ENCODE data around the gene COA3. TPM values are rescaled to one million over a fixed set of nuclear protein-coding genes. Genes with fewer than 3 reads are reported as not detected.

The COA3 gene
- total and polyA plus RNA-seq, 2 donors (not counting 1 experiment from before 2014, with no cell fraction given): 18.5 to 32.1 TPM

DNA sequence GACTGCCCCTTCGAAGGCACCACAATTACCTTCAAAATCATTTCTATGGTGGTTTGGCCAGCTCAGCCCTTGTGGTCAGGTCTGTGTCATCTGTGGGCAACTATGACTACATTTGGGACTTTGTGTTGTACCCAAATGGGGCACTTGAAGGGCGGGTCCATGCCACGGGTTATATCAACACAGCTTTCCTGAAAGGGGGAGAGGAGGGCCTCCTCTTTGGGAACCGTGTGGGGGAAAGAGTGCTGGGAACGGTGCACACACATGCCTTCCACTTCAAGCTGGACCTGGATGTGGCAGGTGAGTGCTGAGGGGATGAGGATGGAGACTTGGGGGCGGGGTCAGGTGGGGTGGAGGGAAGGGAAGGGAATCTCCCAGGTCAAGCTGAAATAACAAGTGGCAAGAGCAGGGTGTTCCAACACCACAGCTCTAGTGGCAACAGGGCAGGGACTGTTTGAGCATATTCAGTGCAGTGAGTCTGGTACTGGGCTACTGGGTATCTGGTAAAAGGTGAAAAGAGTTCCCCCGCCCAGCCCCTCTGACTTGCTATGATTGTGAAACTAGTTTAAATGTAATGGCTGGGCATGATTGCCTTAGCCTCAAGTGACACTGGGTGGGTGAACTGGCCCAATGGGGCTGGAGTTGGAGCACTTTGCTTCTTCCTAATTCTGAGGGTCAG, 47.6 kb upstream of the COA3 start:
- Histone ChIP-seq H3K27ac (ENCODE audit: low read length in 2 of 2) (no peak overlapping the region), H3K27me3 (replicated peaks in 1 of 4; ENCODE audit: control extremely low read depth in 1 of 4, control insufficient read depth in 3 of 4, insufficient read depth in 4 of 4, low read length in 3 of 4) (no peaks in the 10 kb centered on the region), H3K9ac (ENCODE audit: low read length) (no peak overlapping the region), H3K9me3 (ENCODE audit: control extremely low read depth in 1 of 3, control insufficient read depth in 2 of 3, insufficient read depth in 1 of 3, low read length in 2 of 3) (no peaks in the 10 kb centered on the region), H2AFZ (ENCODE audit: insufficient read depth, low read depth, low read length, poor library complexity, severe bottlenecking) (no peak overlapping the region), H3K4me3 (ENCODE audit: control extremely low read depth in 1 of 5, extremely low read depth in 1 of 5, insufficient read depth in 1 of 5, low read depth in 2 of 5, low read length in 4 of 5) (no peak overlapping the region), H3K4me1 (ENCODE audit: control insufficient read depth in 2 of 2, insufficient read depth in 2 of 2, low read length in 2 of 2) (no peaks in the 10 kb centered on the region), H3K36me3 (replicated peaks in 1 of 2; ENCODE audit: control extremely low read depth in 1 of 2, control insufficient read depth in 1 of 2, extremely low read depth in 1 of 2, insufficient read depth in 2 of 2, low read length in 1 of 2) (peaks cover 2 to 47% of the 10 kb centered on the region in 2 experiments), H3K79me2 (ENCODE audit: control insufficient read depth, insufficient read depth, low read length) (no peaks in the 10 kb centered on the region), H4K20me1 (ENCODE audit: control insufficient read depth, insufficient read depth, low read length, poor library complexity, severe bottlenecking) (no peaks in the 10 kb centered on the region), H3K4me2 (replicated peaks; ENCODE audit: low read depth, low read length, poor library complexity, severe bottlenecking) (no peak overlapping the region)
- DNase-seq (no peak), ATAC-seq (ENCODE audit: low read depth) (no peak)
- intact Hi-C loops (cut with micrococcal nuclease): loop anchor here (10.0 kb wide), 1 partner anchor 89 kb away; no protein-coding TSS in a partner anchor
- Mint-ChIP-seq H3K4me1 (no peaks in the 10 kb centered on the region), H3K27ac (no peak overlapping the region), H3K4me3 (no peak overlapping the region), H3K9me3 (ENCODE audit: insufficient read depth) (no peaks in the 10 kb centered on the region), H3K27me3 (no peaks in the 10 kb centered on the region)
- 74% methylated on average over 6 of the region's 7 CpGs for WGBS (ENCODE audit: insufficient coverage)
- TF ChIP-seq EZH2 (IDR thresholded peaks at IDR 0.05; ENCODE audit: borderline replicate concordance, insufficient read depth, low read depth, low read length, poor library complexity, severe bottlenecking): no peak
- TF ChIP-seq, protein P1, sequence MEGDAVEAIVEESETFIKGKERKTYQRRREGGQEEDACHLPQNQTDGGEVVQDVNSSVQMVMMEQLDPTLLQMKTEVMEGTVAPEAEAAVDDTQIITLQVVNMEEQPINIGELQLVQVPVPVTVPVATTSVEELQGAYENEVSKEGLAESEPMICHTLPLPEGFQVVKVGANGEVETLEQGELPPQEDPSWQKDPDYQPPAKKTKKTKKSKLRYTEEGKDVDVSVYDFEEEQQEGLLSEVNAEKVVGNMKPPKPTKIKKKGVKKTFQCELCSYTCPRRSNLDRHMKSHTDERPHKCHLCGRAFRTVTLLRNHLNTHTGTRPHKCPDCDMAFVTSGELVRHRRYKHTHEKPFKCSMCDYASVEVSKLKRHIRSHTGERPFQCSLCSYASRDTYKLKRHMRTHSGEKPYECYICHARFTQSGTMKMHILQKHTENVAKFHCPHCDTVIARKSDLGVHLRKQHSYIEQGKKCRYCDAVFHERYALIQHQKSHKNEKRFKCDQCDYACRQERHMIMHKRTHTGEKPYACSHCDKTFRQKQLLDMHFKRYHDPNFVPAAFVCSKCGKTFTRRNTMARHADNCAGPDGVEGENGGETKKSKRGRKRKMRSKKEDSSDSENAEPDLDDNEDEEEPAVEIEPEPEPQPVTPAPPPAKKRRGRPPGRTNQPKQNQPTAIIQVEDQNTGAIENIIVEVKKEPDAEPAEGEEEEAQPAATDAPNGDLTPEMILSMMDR (IDR thresholded peaks at IDR 0.05): no peak
- ChIA-PET CTCF (interaction anchor here (0.5 to 3.7 kb wide), 4 partner anchors 102 to 352 kb away, joined by 3 to 30 read pairs (median 3); partner anchors contain the start of gene RPL27), POLR2A (interaction anchor here (0.7 to 1.2 kb wide), 2 partner anchors 14 to 152 kb away, joined by 4 to 5 read pairs; no protein-coding TSS in a partner anchor)

DNA sequence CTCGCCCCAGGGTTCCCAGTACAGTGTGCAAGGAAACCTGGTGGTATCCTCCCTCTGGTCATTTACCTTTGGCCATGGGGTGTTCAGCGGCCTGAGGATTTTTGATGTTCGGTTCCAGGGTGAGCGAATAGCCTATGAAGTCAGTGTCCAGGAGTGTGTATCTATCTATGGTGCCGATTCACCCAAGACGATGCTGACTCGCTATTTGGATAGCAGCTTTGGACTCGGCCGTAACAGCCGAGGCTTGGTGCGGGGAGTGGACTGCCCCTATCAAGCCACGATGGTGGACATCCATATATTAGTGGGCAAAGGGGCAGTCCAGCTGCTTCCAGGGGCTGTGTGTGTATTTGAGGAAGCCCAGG, 47.0 kb upstream of the COA3 start:
- 83% methylated on average over 8 of the region's 12 CpGs for WGBS (ENCODE audit: insufficient coverage)
- H4K20me1 ChIP-seq (ENCODE audit: control insufficient read depth, insufficient read depth, low read length, poor library complexity, severe bottlenecking): no peaks in the 10 kb centered on the region
- no peak overlapping the region for H3K9ac ChIP-seq (ENCODE audit: low read length)
- no peak overlapping the region for H2AFZ ChIP-seq (ENCODE audit: insufficient read depth, low read depth, low read length, poor library complexity, severe bottlenecking)
- no peaks in the 10 kb centered on the region for H3K27me3 Mint-ChIP-seq
- CTCF ChIA-PET: interaction anchor here (0.5 to 3.7 kb wide), 4 partner anchors 103 to 352 kb away, joined by 3 to 30 read pairs (median 3); partner anchors contain the start of gene RPL27
- POLR2A ChIA-PET: interaction anchor here (0.7 to 1.3 kb wide), 3 partner anchors 11 to 152 kb away, joined by 3 to 5 read pairs (median 4); no protein-coding TSS in a partner anchor
- DNase-seq: no peak
- H3K27ac ChIP-seq (ENCODE audit: low read length in 2 of 2): no peak overlapping the region
- H3K4me2 ChIP-seq (replicated peaks; ENCODE audit: low read depth, low read length, poor library complexity, severe bottlenecking): no peak overlapping the region
- no peaks in the 10 kb centered on the region for H3K9me3 ChIP-seq (ENCODE audit: control extremely low read depth in 1 of 3, control insufficient read depth in 2 of 3, insufficient read depth in 1 of 3, low read length in 2 of 3)
- intact Hi-C loops (cut with micrococcal nuclease): loop anchor here (10.0 kb wide), 1 partner anchor 89 kb away; no protein-coding TSS in a partner anchor
- no peaks in the 10 kb centered on the region for H3K79me2 ChIP-seq (ENCODE audit: control insufficient read depth, insufficient read depth, low read length)
- no peaks in the 10 kb centered on the region for H3K27me3 ChIP-seq (replicated peaks in 1 of 4; ENCODE audit: control extremely low read depth in 1 of 4, control insufficient read depth in 3 of 4, insufficient read depth in 4 of 4, low read length in 3 of 4)
- H3K4me1 Mint-ChIP-seq: no peaks in the 10 kb centered on the region
- no peak for ATAC-seq (ENCODE audit: low read depth)
- peaks cover 2 to 48% of the 10 kb centered on the region in 2 experiments for H3K36me3 ChIP-seq (replicated peaks in 1 of 2; ENCODE audit: control extremely low read depth in 1 of 2, control insufficient read depth in 1 of 2, extremely low read depth in 1 of 2, insufficient read depth in 2 of 2, low read length in 1 of 2)
- H3K4me1 ChIP-seq (ENCODE audit: control insufficient read depth in 2 of 2, insufficient read depth in 2 of 2, low read length in 2 of 2): no peaks in the 10 kb centered on the region
- TF ChIP-seq, protein P1 (IDR thresholded peaks at IDR 0.05): no peak
- TF ChIP-seq EZH2 (IDR thresholded peaks at IDR 0.05; ENCODE audit: borderline replicate concordance, insufficient read depth, low read depth, low read length, poor library complexity, severe bottlenecking): no peak
- no peak overlapping the region for H3K4me3 ChIP-seq (ENCODE audit: control extremely low read depth in 1 of 5, extremely low read depth in 1 of 5, insufficient read depth in 1 of 5, low read depth in 2 of 5, low read length in 4 of 5)
- no peak overlapping the region for H3K27ac Mint-ChIP-seq
- no peak overlapping the region for H3K4me3 Mint-ChIP-seq
- H3K9me3 Mint-ChIP-seq (ENCODE audit: insufficient read depth): no peaks in the 10 kb centered on the region
